Small intestine (tissue), 7 donors: ENCODE measurements around the gene CCSER1. TPM values are rescaled to one million over a fixed set of nuclear protein-coding genes. Genes with fewer than 3 reads are reported as not detected.

ENCODE experiments used
- DNase-seq, 2 donors: peaks; one replicate each; pipeline versions ENCODE4 v3.0.0 to v3.0.0-alpha.2; 2013
- FAIRE-seq: peaks from 2 replicates; lab custom pipeline; 2012; peaks lifted over from hg19 to GRCh38; lab: Jason Lieb, UNC
- H3K27ac ChIP-seq, 3 donors: one replicate each; pipeline ENCODE4 v1.5.1; 2013; ENCODE audit warnings: low read length in 2 of 3, mild to moderate bottlenecking in 2 of 3, control low read depth in 1 of 3, inconsistent platforms in 1 of 3, low read depth in 1 of 3, moderate library complexity in 1 of 3
- H3K27me3 ChIP-seq, 3 donors: one replicate each; pipeline ENCODE4 v1.6.1; 2013; ENCODE audit warnings: low read length in 3 of 3, inconsistent platforms in 1 of 3; ENCODE audit not compliant: control insufficient read depth in 3 of 3, insufficient read depth in 3 of 3
- H3K36me3 ChIP-seq, 3 donors: one replicate each; pipeline ENCODE4 v1.6.1; 2013; ENCODE audit warnings: low read length in 3 of 3, inconsistent platforms in 1 of 3, low read depth in 1 of 3, mild to moderate bottlenecking in 1 of 3, moderate library complexity in 1 of 3; ENCODE audit not compliant: control insufficient read depth in 3 of 3, insufficient read depth in 2 of 3
- H3K4me1 ChIP-seq, 3 donors: one replicate each; pipeline ENCODE4 v1.6.1; 2013; ENCODE audit warnings: low read length in 2 of 3, inconsistent platforms in 1 of 3, low read depth in 1 of 3, mild to moderate bottlenecking in 1 of 3, moderate library complexity in 1 of 3; ENCODE audit not compliant: control insufficient read depth in 3 of 3, insufficient read depth in 2 of 3
- H3K4me3 ChIP-seq, 3 donors: one replicate each; pipeline ENCODE4 v1.5.1; 2013; ENCODE audit warnings: low read length in 3 of 3, control low read depth in 1 of 3, inconsistent platforms in 1 of 3, low read depth in 1 of 3, mild to moderate bottlenecking in 1 of 3, moderate library complexity in 1 of 3
- H3K9me3 ChIP-seq, 2 donors: one replicate each; pipeline ENCODE4 v1.6.1; 2013; ENCODE audit warnings: low read depth in 1 of 2, low read length in 1 of 2; ENCODE audit not compliant: control insufficient read depth in 2 of 2, insufficient read depth in 1 of 2
- WGBS, 3 donors: extraction: QIAGEN DNeasy Blood & Tissue Kit; methylation state at CpG; one replicate each; pipeline ENCODE4 v1.1.7; 2013; 5-methylcytosine and 5-hydroxymethylcytosine counted together
- polyA plus RNA-seq, 4 donors: library from polyadenylated mRNA; stranded (reverse) in 3 of 4; unstranded in 1 of 4; fragments of 200-250 nt in 3 of 4; fragments of 120-200 nt in 1 of 4; gene quantifications; one replicate each; pipeline versions ENCODE4 v1.2.1 to v1.2.3, GENCODE V29; 2013
- donor health status: healthy with polysubstance abuse.
- donor health status: control.
- donor health status: control.
- donor health status: Bipolar disorder and iron deficiency.
- donor health status: healthy.

The CCSER1 gene
- polyA plus RNA-seq, 4 donors: 3.5 to 8.7 (median 5.7) TPM

- Histone ChIP-seq H3K9me3 (no peaks in the 10 kb centered on the region), H3K4me3 (no peak overlapping the region), H3K4me1 (no peaks in the 10 kb centered on the region), H3K36me3 (no peaks in the 10 kb centered on the region), H3K27ac (no peak overlapping the region), H3K27me3 (no peaks in the 10 kb centered on the region)
- WGBS, 3 donors: 48 to 85% (median 74%) methylated on average over 1 of the region's 1 CpG
- FAIRE-seq (no peak), DNase-seq (no peak)
These were observed 368.0 kb downstream of the CCSER1 start for GRCh38 chr4:90495211-90495610.

- no peak overlapping the region for H3K27ac ChIP-seq
- DNase-seq (no peak), FAIRE-seq (no peak)
- H3K4me3 ChIP-seq: no peak overlapping the region
- 29 to 49% (median 43%) methylated on average over 2 of the region's 2 CpGs for WGBS, 3 donors
- no peaks in the 10 kb centered on the region for H3K4me1 ChIP-seq
- H3K9me3 ChIP-seq: no peaks in the 10 kb centered on the region
- H3K27me3 ChIP-seq: no peaks in the 10 kb centered on the region
- no peaks in the 10 kb centered on the region for H3K36me3 ChIP-seq
These were observed 368.7 kb downstream of the CCSER1 start for GRCh38 chr4:90495936-90496335.

GRCh38 chr4:90498175-90498574, 371.0 kb downstream of the CCSER1 start:
- H3K27me3 ChIP-seq: no peaks in the 10 kb centered on the region
- FAIRE-seq (no peak), DNase-seq (no peak)
- WGBS, 3 donors: 82 to 96% (median 92%) methylated on average over 2 of the region's 2 CpGs
- H3K9me3 ChIP-seq: peaks cover 0 to 4% of the 10 kb centered on the region in 2 donors
- H3K4me3 ChIP-seq: no peak overlapping the region
- no peaks in the 10 kb centered on the region for H3K4me1 ChIP-seq
- H3K27ac ChIP-seq: no peak overlapping the region
- H3K36me3 ChIP-seq: no peaks in the 10 kb centered on the region

- Histone ChIP-seq H3K4me1 (no peaks in the 10 kb centered on the region), H3K27me3 (no peaks in the 10 kb centered on the region), H3K9me3 (peaks cover 0 to 14% of the 10 kb centered on the region in 2 donors), H3K4me3 (no peak overlapping the region), H3K36me3 (no peaks in the 10 kb centered on the region), H3K27ac (no peak overlapping the region)
- no peak for DNase-seq
- 90 to 97% (median 95%) methylated on average over 2 of the region's 2 CpGs for WGBS, 3 donors
- FAIRE-seq: no peak
These were observed 376.5 kb downstream of the CCSER1 start for GRCh38 chr4:90503677-90504076.

- Histone ChIP-seq H3K4me3 (no peak overlapping the region), H3K27me3 (no peaks in the 10 kb centered on the region), H3K9me3 (no peaks in the 10 kb centered on the region), H3K4me1 (no peaks in the 10 kb centered on the region), H3K27ac (no peak overlapping the region), H3K36me3 (no peaks in the 10 kb centered on the region)
- FAIRE-seq (no peak), DNase-seq (no peak)
These were observed 388.0 kb downstream of the CCSER1 start for GRCh38 chr4:90515191-90515590.

- FAIRE-seq (no peak), DNase-seq (no peak)
- Histone ChIP-seq H3K27ac (no peak overlapping the region), H3K4me1 (no peaks in the 10 kb centered on the region), H3K9me3 (no peaks in the 10 kb centered on the region), H3K36me3 (peaks cover 0 to 2% (median 0%) of the 10 kb centered on the region in 3 donors), H3K4me3 (no peak overlapping the region), H3K27me3 (no peaks in the 10 kb centered on the region)
- 78 to 87% (median 84%) methylated on average over 1 of the region's 1 CpG for WGBS, 3 donors
These were observed 401.4 kb downstream of the CCSER1 start for GRCh38 chr4:90528551-90528950.

- no peaks in the 10 kb centered on the region for H3K36me3 ChIP-seq
- WGBS, 3 donors: 20 to 59% (median 52%) methylated on average over 1 of the region's 1 CpG
- no peak overlapping the region for H3K4me3 ChIP-seq
- DNase-seq (peak in 1 of 2 donors; percentile 69), FAIRE-seq (no peak)
- H3K27me3 ChIP-seq: no peaks in the 10 kb centered on the region
- H3K4me1 ChIP-seq: no peaks in the 10 kb centered on the region
- no peak overlapping the region for H3K27ac ChIP-seq
- H3K9me3 ChIP-seq: no peaks in the 10 kb centered on the region
These were observed 409.2 kb downstream of the CCSER1 start for GRCh38 chr4:90536408-90536807.

- DNase-seq (no peak), FAIRE-seq (no peak)
- Histone ChIP-seq H3K9me3 (no peaks in the 10 kb centered on the region), H3K27me3 (no peaks in the 10 kb centered on the region), H3K4me1 (no peaks in the 10 kb centered on the region), H3K36me3 (no peaks in the 10 kb centered on the region), H3K27ac (no peak overlapping the region), H3K4me3 (no peak overlapping the region)
- 77 to 88% (median 87%) methylated on average over 3 of the region's 3 CpGs for WGBS, 3 donors
These were observed 410.3 kb downstream of the CCSER1 start for GRCh38 chr4:90537491-90537890.

GRCh38 chr4:90540536-90540935, 413.3 kb downstream of the CCSER1 start:
- DNase-seq (peak in 1 of 2 donors; percentile 11), FAIRE-seq (no peak)
- no peaks in the 10 kb centered on the region for H3K27me3 ChIP-seq

More at GRCh38 chr4:90540536-90540935, 413.3 kb downstream of the CCSER1 start:
- H3K27ac ChIP-seq: no peak overlapping the region
- H3K9me3 ChIP-seq: no peaks in the 10 kb centered on the region
- H3K4me3 ChIP-seq: no peak overlapping the region
- no peaks in the 10 kb centered on the region for H3K36me3 ChIP-seq
- no peaks in the 10 kb centered on the region for H3K4me1 ChIP-seq
